H1 (cell line): ENCODE measurements around the gene ACSF3. TPM values are rescaled to one million over a fixed set of nuclear protein-coding genes. Genes with fewer than 3 reads are reported as not detected.

Source experiments
- E2F6 ChIP-seq: IDR thresholded peaks from 2 replicates; pipeline ENCODE4 v1.6.1; 2012; ENCODE audit warnings: inconsistent platforms
- JUN ChIP-seq: IDR thresholded peaks from 2 replicates; pipeline ENCODE4 v1.6.1; 2011; ENCODE audit warnings: low read depth, mild to moderate bottlenecking, improper control_type of control experiment, low read length
- SIN3A ChIP-seq, 2 experiments: IDR thresholded peaks in 1 of 2; conservative IDR thresholded peaks in 1 of 2; 2 replicates each; pipeline ENCODE4 v1.6.1; 2011 to 2012; ENCODE audit warnings: low read length in 2 of 2, improper control_type of control experiment in 1 of 2, low read depth in 1 of 2, mild to moderate bottlenecking in 1 of 2
- SRF ChIP-seq: IDR thresholded peaks from 2 replicates; pipeline ENCODE4 v1.6.1; 2011; ENCODE audit warnings: mild to moderate bottlenecking, low read depth, low read length, moderate library complexity
- polyA plus RNA-seq, 7 experiments: library from polyadenylated mRNA; depleted of rRNA in 3 of 7; stranded (reverse) in 5 of 7; unstranded in 2 of 7; fragments of >200 nt in 5 of 7; fragments of 200-250 nt in 2 of 7; gene quantifications; 1 replicate in 5 of 7; 2 replicates in 1 of 7; 4 replicates in 1 of 7; pipeline versions ENCODE4 v1.2.1 to v1.2.3, GENCODE V29; 2011 to 2013; ENCODE audit warnings: missing spikeins in 2 of 7, mixed read lengths in 2 of 7
- total RNA-seq: library from RNA; stranded (reverse); fragmentation: NEBNext Ultra II Directional; extraction: Animal tissue kit (Norgen Biotek cat#: 25700); gene quantifications from 2 replicates; pipeline ENCODE4 v1.2.1, GENCODE V29; 2021

ACSF3 gene
- total and polyA plus RNA-seq, 2 of the 8 experiments (the other 6 are each of a cell fraction or from before 2014, with no cell fraction given), result 15.6 to 22.9 TPM

GRCh38 chr16:89050119-89050867, 43.4 kb upstream of the ACSF3 start (continued):
- TF ChIP-seq SRF (no peak), E2F6 (no peak), SIN3A (conservative IDR thresholded peaks at IDR 0.05 in 1 of 2, IDR thresholded peaks at IDR 0.05 in 1 of 2; ENCODE audit: low read depth in 1 of 2, low read length in 2 of 2) (no peak), JUN (no peak)
